Spinal cord (tissue), 10 donors: Measurements from ENCODE around the gene AATK. TPM values are rescaled to one million over a fixed set of nuclear protein-coding genes. Genes with fewer than 3 reads are reported as not detected.

Source experiments
- DNase-seq, 6 donors: peaks; one replicate each; pipeline versions ENCODE4 v3.0.0 to v3.0.0-alpha.2; 2013 to 2015; ENCODE audit warnings: low spot score in 6 of 6, low read depth in 4 of 6
- H3K27ac ChIP-seq: one replicate; pipeline ENCODE4 v1.5.1; 2013; ENCODE audit warnings: low read depth, low read length, control low read depth
- H3K27me3 ChIP-seq: one replicate; pipeline ENCODE4 v1.6.1; 2013; ENCODE audit warnings: low read length; ENCODE audit not compliant: control insufficient read depth, insufficient read depth
- H3K36me3 ChIP-seq: one replicate; pipeline ENCODE4 v1.6.1; 2013; ENCODE audit warnings: low read length; ENCODE audit not compliant: control insufficient read depth, insufficient read depth
- H3K4me1 ChIP-seq: one replicate; pipeline ENCODE4 v1.6.1; 2013; ENCODE audit warnings: low read length; ENCODE audit not compliant: control insufficient read depth, insufficient read depth
- H3K4me3 ChIP-seq: one replicate; pipeline ENCODE4 v1.5.1; 2013; ENCODE audit warnings: low read depth, low read length, control low read depth
- H3K9me3 ChIP-seq: one replicate; pipeline ENCODE4 v1.6.1; 2013; ENCODE audit warnings: low read length; ENCODE audit not compliant: control insufficient read depth, insufficient read depth
- WGBS: methylation state at CpG from one replicate; pipeline ENCODE4 v1.1.5; 2013; ENCODE audit warnings: missing lambda C conversion rate; ENCODE audit not compliant: insufficient coverage; 5-methylcytosine and 5-hydroxymethylcytosine counted together
- polyA plus RNA-seq, 2 donors: library from polyadenylated mRNA; unstranded; fragments of 120-200 nt; gene quantifications; one replicate each; pipeline ENCODE4 v1.2.1, GENCODE V29; 2013; ENCODE audit not compliant: insufficient read length in 2 of 2
- total RNA-seq, 2 donors: library from RNA; depleted of rRNA in 1 of 2; stranded (reverse); fragments of 120-200 nt in 1 of 2; fragments of >200 nt in 1 of 2; gene quantifications; one replicate each; pipeline versions ENCODE4 v1.2.3 to v1.2.4, GENCODE V29; 2013 to 2014
- donor health status: healthy.

Gene AATK
- total and polyA plus RNA-seq, 4 donors: 41.9 to 149 (median 111) TPM

DNA sequence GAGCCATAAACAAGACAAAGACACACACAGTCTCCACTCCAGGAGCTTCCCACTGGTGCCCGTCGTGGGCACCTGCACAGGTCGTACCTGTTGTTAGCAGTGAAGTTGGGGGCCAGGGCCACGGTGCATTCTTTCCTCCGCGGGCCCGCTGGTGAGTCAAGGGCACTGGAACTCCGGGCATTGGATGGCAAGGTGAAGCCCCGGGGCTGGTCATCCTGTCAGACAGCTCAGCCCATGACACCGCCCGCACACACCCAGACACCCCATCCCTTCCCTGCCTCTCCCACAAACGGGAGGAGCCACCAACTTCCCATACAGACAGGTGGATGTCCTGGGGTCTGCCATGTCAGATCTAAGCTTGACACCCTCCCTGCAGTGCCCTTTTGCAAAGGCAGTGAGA, 40.6 kb upstream of the AATK start:
- WGBS: 93% methylated on average over 10 of the region's 12 CpGs
- H3K36me3 ChIP-seq: peaks cover 84% of the 10 kb centered on the region
- H3K27ac ChIP-seq: no peak overlapping the region
- no peak overlapping the region for H3K4me3 ChIP-seq
- no peaks in the 10 kb centered on the region for H3K9me3 ChIP-seq
- peaks cover 7% of the 10 kb centered on the region for H3K4me1 ChIP-seq
- DNase-seq: no peak
- no peaks in the 10 kb centered on the region for H3K27me3 ChIP-seq

GRCh38 chr17:81206166-81206565, 40.1 kb upstream of the AATK start:
- Histone ChIP-seq H3K4me3 (no peak overlapping the region), H3K36me3 (peaks cover 86% of the 10 kb centered on the region), H3K9me3 (no peaks in the 10 kb centered on the region), H3K4me1 (peaks cover 4% of the 10 kb centered on the region), H3K27me3 (no peaks in the 10 kb centered on the region), H3K27ac (no peak overlapping the region)
- WGBS: 74% methylated on average over 4 of the region's 4 CpGs
- peak in 1 of 6 donors; percentile 7 for DNase-seq

DNA sequence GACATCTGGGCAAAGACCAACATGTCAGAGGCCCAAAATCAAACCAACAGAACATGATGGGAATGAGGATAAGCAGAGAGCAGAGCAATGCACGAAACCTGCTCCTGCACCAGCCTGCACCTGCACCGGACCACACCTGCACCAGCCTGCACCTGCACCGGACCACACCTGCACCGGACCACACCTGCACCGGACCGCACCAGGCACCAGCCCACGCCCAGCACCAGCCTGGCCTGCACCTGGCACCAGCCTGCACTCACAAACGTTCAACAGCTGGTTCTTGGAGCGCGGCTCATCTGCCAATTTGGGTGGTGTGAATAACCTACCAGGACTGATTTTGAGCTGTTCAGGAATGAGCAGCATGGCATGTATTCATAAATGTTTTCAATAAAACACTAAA, 38.6 kb upstream of the AATK start:
- no peaks in the 10 kb centered on the region for H3K9me3 ChIP-seq
- no peaks in the 10 kb centered on the region for H3K27me3 ChIP-seq
- peaks cover 94% of the 10 kb centered on the region for H3K36me3 ChIP-seq
- H3K4me3 ChIP-seq: no peak overlapping the region
- H3K4me1 ChIP-seq: peaks cover 5% of the 10 kb centered on the region
- H3K27ac ChIP-seq: no peak overlapping the region
- no peak for DNase-seq
- WGBS: 86% methylated on average over 9 of the region's 10 CpGs

GRCh38 chr17:81203136-81203535, 37.1 kb upstream of the AATK start:
- Histone ChIP-seq H3K27ac (no peak overlapping the region), H3K4me1 (peaks cover 5% of the 10 kb centered on the region), H3K9me3 (no peaks in the 10 kb centered on the region), H3K36me3 (peaks cover 95% of the 10 kb centered on the region), H3K4me3 (no peak overlapping the region), H3K27me3 (no peaks in the 10 kb centered on the region)
- DNase-seq: no peak
- WGBS: 97% methylated on average over 20 of the region's 20 CpGs

DNA sequence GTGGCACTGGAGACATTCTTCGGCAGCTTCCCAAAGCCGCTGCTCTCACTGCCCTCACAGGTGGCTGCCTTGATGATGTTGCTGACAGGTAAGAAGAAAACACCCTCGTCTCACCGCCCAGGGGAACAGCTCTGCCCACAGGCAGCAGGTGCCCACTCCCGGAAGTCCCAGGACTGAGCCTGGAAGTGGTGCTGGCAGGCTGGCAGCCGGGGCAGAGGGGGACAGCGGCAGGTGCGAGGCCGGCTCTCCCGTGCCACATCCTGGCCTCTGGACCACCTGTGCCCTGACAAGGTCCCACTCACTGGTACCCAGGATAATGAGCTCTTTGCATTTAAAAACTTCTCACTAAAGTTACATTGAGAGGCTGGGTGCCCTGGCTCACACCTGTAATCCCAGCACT, 36.3 kb upstream of the AATK start:
- H3K4me3 ChIP-seq: no peak overlapping the region
- H3K27me3 ChIP-seq: no peaks in the 10 kb centered on the region
- H3K4me1 ChIP-seq: peaks cover 5% of the 10 kb centered on the region
- H3K9me3 ChIP-seq: no peaks in the 10 kb centered on the region
- peaks cover 95% of the 10 kb centered on the region for H3K36me3 ChIP-seq
- 98% methylated on average over 10 of the region's 10 CpGs for WGBS
- H3K27ac ChIP-seq: no peak overlapping the region
- no peak for DNase-seq

- Histone ChIP-seq H3K36me3 (peaks cover 95% of the 10 kb centered on the region), H3K4me3 (no peak overlapping the region), H3K9me3 (no peaks in the 10 kb centered on the region), H3K27ac (no peak overlapping the region), H3K27me3 (no peaks in the 10 kb centered on the region), H3K4me1 (peaks cover 9% of the 10 kb centered on the region)
- DNase-seq: peak in 2 of 6 donors; percentile 67 to 74
- WGBS: 85% methylated on average over 21 of the region's 27 CpGs
Observed at GRCh38 chr17:81200695-81201580, 34.9 kb upstream of the AATK start.

- H3K27ac ChIP-seq: no peak overlapping the region
- WGBS: 96% methylated on average over 16 of the region's 18 CpGs
- H3K4me1 ChIP-seq: peaks cover 9% of the 10 kb centered on the region
- H3K36me3 ChIP-seq: peaks cover 97% of the 10 kb centered on the region
- H3K9me3 ChIP-seq: no peaks in the 10 kb centered on the region
- no peak for DNase-seq
- no peaks in the 10 kb centered on the region for H3K27me3 ChIP-seq
- H3K4me3 ChIP-seq: no peak overlapping the region
Observed at GRCh38 chr17:81200201-81200600, 34.2 kb upstream of the AATK start.

DNA sequence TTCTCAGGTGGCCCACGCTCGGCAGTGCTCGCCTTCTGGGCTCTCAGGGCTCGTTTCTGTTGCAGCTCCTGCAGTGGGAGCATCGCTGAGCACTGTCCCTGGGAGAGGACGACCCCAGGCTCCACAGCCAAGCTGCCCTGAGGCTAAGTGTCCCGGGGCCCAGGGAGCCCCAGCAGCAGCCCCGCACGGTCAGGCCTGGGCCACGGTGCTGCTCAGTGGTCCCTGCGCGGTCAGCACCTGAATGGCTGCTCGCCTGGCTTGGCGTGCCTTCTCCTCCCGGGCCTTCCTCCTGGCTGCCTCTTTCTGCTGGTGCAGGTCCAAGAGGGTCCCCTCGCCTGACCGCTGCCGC, 33.4 kb upstream of the AATK start:
- Histone ChIP-seq H3K36me3 (peaks cover 99% of the 10 kb centered on the region), H3K9me3 (no peaks in the 10 kb centered on the region), H3K4me3 (no peak overlapping the region), H3K4me1 (peaks cover 9% of the 10 kb centered on the region), H3K27me3 (no peaks in the 10 kb centered on the region), H3K27ac (no peak overlapping the region)
- no peak for DNase-seq
- WGBS: 96% methylated on average over 18 of the region's 18 CpGs

DNA sequence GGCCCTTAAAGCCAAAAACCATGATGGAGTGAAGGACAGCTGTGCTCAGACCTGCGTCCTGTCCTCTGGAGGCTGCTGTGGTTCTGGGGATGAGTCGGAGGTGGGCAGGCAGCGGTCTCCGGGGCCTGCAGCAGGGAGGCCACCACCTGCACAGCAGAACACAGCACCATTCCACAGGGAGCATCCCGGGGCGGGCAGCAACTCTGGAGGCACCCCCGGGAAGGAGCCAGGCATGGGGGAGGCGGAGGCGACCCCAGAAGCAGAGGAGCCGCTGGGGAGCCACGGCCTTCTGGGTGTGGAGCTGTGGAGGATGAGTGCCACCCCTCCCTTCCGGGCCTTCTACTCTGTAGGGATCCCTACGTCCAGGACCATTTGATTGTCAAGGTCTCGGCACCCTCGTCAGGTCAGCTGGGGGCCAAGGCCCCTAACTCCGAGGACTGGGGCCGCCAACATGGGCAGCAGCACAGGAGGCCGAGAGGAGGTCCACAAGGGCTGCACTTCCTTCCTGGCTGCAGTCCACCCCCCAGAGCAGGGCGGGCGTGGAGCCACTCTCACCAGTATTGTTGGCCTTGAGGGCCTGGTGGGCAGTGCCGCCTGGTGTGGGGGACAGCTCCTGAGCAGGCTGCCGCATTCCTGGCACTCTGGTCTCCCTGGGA, 32.9 kb upstream of the AATK start:
- DNase-seq: no peak
- 95% methylated on average over 17 of the region's 22 CpGs for WGBS
- peaks cover 99% of the 10 kb centered on the region for H3K36me3 ChIP-seq
- H3K4me1 ChIP-seq: peaks cover 9% of the 10 kb centered on the region
- no peak overlapping the region for H3K27ac ChIP-seq
- no peak overlapping the region for H3K4me3 ChIP-seq
- H3K9me3 ChIP-seq: no peaks in the 10 kb centered on the region
- no peaks in the 10 kb centered on the region for H3K27me3 ChIP-seq
